Hepatic stellate cell (primary cell): Measurements from ENCODE around the gene TFF2.

Source experiments
- DNase-seq: peaks from one replicate; pipeline ENCODE4 v3.0.0; 2011; ENCODE audit warnings: low spot score

TFF2 gene

GRCh38 chr21:42305707-42306147 lies 45.1 kb downstream of the TFF2 start:
- DNase-seq, result no peak

- no peak for DNase-seq
Measured at GRCh38 chr21:42304556-42305454, 46.0 kb downstream of the TFF2 start.

- no peak for DNase-seq
Measured at GRCh38 chr21:42303443-42303842, 47.4 kb downstream of the TFF2 start.

- DNase-seq, result no peak
Measured at GRCh38 chr21:42302794-42303193, 48.0 kb downstream of the TFF2 start.

- DNase-seq, result no peak
Measured at GRCh38 chr21:42302076-42302650, 48.6 kb downstream of the TFF2 start.

GRCh38 chr21:42301371-42302075 lies 49.3 kb downstream of the TFF2 start:
- no peak for DNase-seq

- DNase-seq, result no peak
Measured at GRCh38 chr21:42300956-42301355, 49.8 kb downstream of the TFF2 start.

GRCh38 chr21:42300045-42300583 lies 50.7 kb downstream of the TFF2 start:
- no peak for DNase-seq

GRCh38 chr21:42299324-42300044 lies 51.3 kb downstream of the TFF2 start:
- DNase-seq, result no peak

GRCh38 chr21:42298657-42299056 lies 52.1 kb downstream of the TFF2 start:
- DNase-seq, result no peak

- no peak for DNase-seq
Measured at GRCh38 chr21:42298237-42298636, 52.6 kb downstream of the TFF2 start.

GRCh38 chr21:42297377-42297776 lies 53.4 kb downstream of the TFF2 start:
- no peak for DNase-seq

- no peak for DNase-seq
Measured at GRCh38 chr21:42296501-42296900, 54.3 kb downstream of the TFF2 start.
